ENCODE measurements around the gene LGR6. TPM values are rescaled to one million over a fixed set of nuclear protein-coding genes. Genes with fewer than 3 reads are reported as not detected.

Gene LGR6
- total RNA-seq, 1 donor from 2014 or later: 3.9 TPM

Other genes with a start within 250 kb of the LGR6 start
- 9.6 TPM for gene LMOD1, start 247.3 kb upstream of the LGR6 start, total RNA-seq
- gene TIMM17A, start 238.3 kb upstream of the LGR6 start, total RNA-seq: 76.5 TPM
- 15.4 TPM for gene RNPEP, start 211.2 kb upstream of the LGR6 start, total RNA-seq
- gene ELF3, start 183.2 kb upstream of the LGR6 start, total RNA-seq: 0.65 TPM
- 0.05 TPM for gene GPR37L1, start 70.9 kb upstream of the LGR6 start, total RNA-seq
- gene ARL8A, start 49.1 kb upstream of the LGR6 start, total RNA-seq: 69.5 TPM
- gene PTPN7, start 33.2 kb upstream of the LGR6 start, total RNA-seq: 0.27 TPM
- 14.1 TPM for gene UBE2T, start 148.1 kb downstream of the LGR6 start, total RNA-seq
- 636 TPM for gene PPP1R12B, start 154.9 kb downstream of the LGR6 start, total RNA-seq

Data from Right ventricle myocardium superior (tissue), 1 donor.